DMS114 treated with DMSO at 0.1 percent for 48 hours (cell line): ENCODE measurements around the gene GSTA3.
"Not testable (repeated sequence)": the region's sequence is repeated elsewhere in the genome, so short reads cannot be mapped to it uniquely, and the experiment has no call there.

ENCODE experiments used
- DNase-seq: peaks from one replicate; lab custom pipeline; 2025; ENCODE audit not compliant: unreplicated experiment; lab: John Stamatoyannopoulos, UW

Gene GSTA3

DNA sequence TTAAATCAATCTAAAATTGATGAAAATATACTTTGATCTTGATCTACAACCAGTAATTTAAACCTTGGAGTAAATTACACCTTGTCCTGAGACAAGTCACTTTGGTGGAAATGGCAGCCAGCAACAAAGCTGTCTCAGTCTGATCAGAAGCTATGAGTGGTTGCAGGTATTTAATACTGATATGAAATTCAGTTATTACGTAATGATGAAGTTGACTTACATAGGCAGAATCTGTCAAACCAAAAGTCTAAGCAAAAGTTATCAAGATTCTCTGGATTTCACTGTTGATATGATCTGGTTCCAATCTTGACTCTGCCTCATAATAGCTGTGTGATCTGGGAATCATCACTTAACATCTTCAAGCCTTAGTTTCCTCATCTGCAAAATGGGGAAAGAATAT, 41.3 kb downstream of the GSTA3 start:
- DNase-seq, result no peak

- DNase-seq, result not testable (repeated sequence)
Observed at GRCh38 chr6:52861151-52861550, 48.3 kb downstream of the GSTA3 start.

DNA sequence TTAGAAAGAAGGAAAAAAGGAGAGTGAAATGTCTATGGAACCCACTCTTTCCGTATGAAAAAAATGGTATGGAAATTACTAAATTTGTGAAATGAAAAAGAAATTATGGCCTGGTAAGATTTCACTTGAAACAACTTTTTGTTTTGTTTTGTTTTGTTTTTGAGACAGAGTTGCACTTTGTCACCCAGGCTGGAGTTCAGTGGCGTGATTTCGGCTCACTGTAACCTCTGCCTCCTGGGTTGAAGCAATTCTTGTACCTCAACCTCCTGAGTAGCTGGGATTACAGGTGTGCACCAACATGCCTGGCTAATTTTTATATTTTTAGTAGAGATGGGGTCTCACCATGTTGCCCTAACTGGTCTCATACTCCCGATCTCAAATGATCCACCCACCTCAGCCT, 51.1 kb downstream of the GSTA3 start:
- DNase-seq, result no peak

GRCh38 chr6:52856137-52856536, 53.4 kb downstream of the GSTA3 start:
- not testable (repeated sequence) for DNase-seq

- DNase-seq, result no peak
Observed at GRCh38 chr6:52849137-52849536, 60.4 kb downstream of the GSTA3 start.
